ENCODE measurements around the gene EXOC6B.
A peak's percentile ranks its signal among the peaks of the same experiment; 100 is the strongest.

EXOC6B gene

DNA sequence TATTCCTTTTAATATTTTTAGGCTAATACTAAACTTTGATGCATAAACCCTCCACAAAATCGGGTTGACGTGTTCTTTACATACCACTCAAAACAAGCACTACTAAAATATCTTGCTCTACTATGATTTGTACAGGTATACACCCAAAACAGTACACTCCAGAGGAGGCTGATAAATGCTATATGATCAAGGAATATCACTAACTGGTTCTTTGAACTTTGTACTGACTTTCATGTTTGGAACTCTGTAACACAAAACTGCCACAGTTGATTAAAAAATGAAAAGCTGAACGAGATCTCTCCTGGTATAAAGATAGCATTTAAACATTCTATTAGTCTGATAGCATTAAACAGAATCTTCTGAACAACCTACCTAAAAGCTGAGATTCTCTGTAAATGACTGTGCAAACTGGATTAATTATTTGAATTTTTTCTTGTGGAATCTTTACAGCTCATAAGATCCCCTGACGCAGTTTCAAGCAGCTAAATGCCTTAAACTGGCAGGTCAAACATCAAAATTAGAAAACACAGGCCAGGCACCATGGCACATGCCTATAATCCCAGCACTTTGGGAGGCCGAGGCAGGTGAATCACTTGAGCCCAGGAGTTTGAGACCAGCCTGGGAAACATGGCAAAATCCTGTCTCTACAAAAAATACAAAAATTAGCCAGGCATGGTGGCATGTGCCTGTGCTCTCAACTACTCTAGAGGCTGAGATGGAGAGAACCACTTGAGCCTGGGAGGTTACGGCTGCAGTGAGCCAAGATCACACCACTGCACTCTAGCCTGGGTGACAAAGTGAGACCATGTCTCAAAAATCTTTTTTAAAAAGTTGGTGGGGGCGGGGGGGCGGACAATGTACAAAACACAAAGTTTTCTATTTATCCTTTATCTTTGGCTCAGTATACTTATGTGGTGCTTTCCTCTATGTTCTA is 150.6 kb downstream of the EXOC6B start:
- Histone ChIP-seq H4K12ac (ENCODE audit: low read depth, low read length) (no peak overlapping the region), H3K27me3 (ENCODE audit: insufficient read depth, low read length) (no peaks in the 10 kb centered on the region), H3K79me1 (ENCODE audit: low read length) (no peaks in the 10 kb centered on the region), H3K79me2 (ENCODE audit: control insufficient read depth, insufficient read depth, low read length, poor library complexity) (no peaks in the 10 kb centered on the region), H2AK5ac (ENCODE audit: low read length) (no peak overlapping the region), H3K4ac (ENCODE audit: low read depth, low read length) (no peak overlapping the region), H3K23ac (ENCODE audit: low read length) (no peak overlapping the region), H2BK120ac (ENCODE audit: insufficient read depth, low read length, poor library complexity) (no peak overlapping the region), H3K9me3 (ENCODE audit: insufficient read depth, low read depth, low read length) (no peaks in the 10 kb centered on the region), H2BK12ac (ENCODE audit: low read length) (no peak overlapping the region), H3K36me3 (ENCODE audit: control insufficient read depth in 1 of 2, insufficient read depth in 2 of 2, low read length in 2 of 2) (no peaks in the 10 kb centered on the region), H4K91ac (ENCODE audit: low read depth, low read length) (no peak overlapping the region), H2AFZ (ENCODE audit: insufficient read depth, low read length, poor library complexity) (no peak overlapping the region), H2BK5ac (ENCODE audit: low read depth, low read length, poor library complexity) (no peak overlapping the region), H3K4me3 (ENCODE audit: low read depth, low read length) (no peak overlapping the region), H3K4me1 (ENCODE audit: control insufficient read depth in 1 of 2, insufficient read depth in 2 of 2, low read length in 2 of 2) (no peaks in the 10 kb centered on the region), H3K4me2 (ENCODE audit: low read length) (no peak overlapping the region), H3K27ac (ENCODE audit: low read depth, low read length) (no peak overlapping the region), H4K8ac (ENCODE audit: low read depth, low read length) (no peak overlapping the region), H3K9ac (ENCODE audit: low read length) (no peak overlapping the region), H3K18ac (ENCODE audit: low read length) (no peak overlapping the region), H3K14ac (ENCODE audit: low read length) (no peak overlapping the region)
- no CpG with 5 or more reads among the region's 8 CpGs for WGBS (ENCODE audit: extremely low coverage, insufficient coverage, insufficient read length)
- DNase-seq = peak; percentile 8 to 57

DNA sequence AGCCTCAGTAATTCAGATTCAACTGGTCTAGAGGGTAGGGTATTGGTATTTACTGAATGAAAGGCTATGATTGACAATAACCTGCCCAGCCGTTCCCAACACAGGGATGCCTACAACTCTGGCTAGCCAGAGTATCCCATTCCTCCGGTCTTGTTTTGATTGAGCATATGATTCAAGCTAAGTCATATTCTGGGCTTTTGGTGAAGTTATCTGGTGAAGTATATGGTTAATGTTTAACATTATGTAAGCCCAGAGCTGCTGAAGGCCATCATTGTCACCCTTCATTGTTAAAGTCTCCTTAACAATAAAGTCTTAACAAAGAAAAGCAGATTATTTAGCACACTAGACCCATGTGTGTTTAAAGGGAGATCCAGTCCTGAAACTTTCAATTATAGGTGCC is 152.6 kb downstream of the EXOC6B start:
- Histone ChIP-seq H3K4me3 (ENCODE audit: low read depth, low read length) (no peak overlapping the region), H3K23ac (ENCODE audit: low read length) (no peak overlapping the region), H3K27me3 (ENCODE audit: insufficient read depth, low read length) (no peaks in the 10 kb centered on the region), H4K12ac (ENCODE audit: low read depth, low read length) (no peak overlapping the region), H3K79me1 (ENCODE audit: low read length) (no peaks in the 10 kb centered on the region), H2BK120ac (ENCODE audit: insufficient read depth, low read length, poor library complexity) (no peak overlapping the region), H4K8ac (ENCODE audit: low read depth, low read length) (no peak overlapping the region), H4K91ac (ENCODE audit: low read depth, low read length) (no peak overlapping the region), H2AK5ac (ENCODE audit: low read length) (no peak overlapping the region), H3K4ac (ENCODE audit: low read depth, low read length) (no peak overlapping the region), H3K36me3 (ENCODE audit: control insufficient read depth in 1 of 2, insufficient read depth in 2 of 2, low read length in 2 of 2) (no peaks in the 10 kb centered on the region), H3K79me2 (ENCODE audit: control insufficient read depth, insufficient read depth, low read length, poor library complexity) (no peaks in the 10 kb centered on the region), H3K9me3 (ENCODE audit: insufficient read depth, low read depth, low read length) (no peaks in the 10 kb centered on the region), H2BK12ac (ENCODE audit: low read length) (no peak overlapping the region), H3K4me2 (ENCODE audit: low read length) (no peak overlapping the region), H3K4me1 (ENCODE audit: control insufficient read depth in 1 of 2, insufficient read depth in 2 of 2, low read length in 2 of 2) (no peaks in the 10 kb centered on the region), H3K27ac (ENCODE audit: low read depth, low read length) (no peak overlapping the region), H3K9ac (ENCODE audit: low read length) (no peak overlapping the region), H2AFZ (ENCODE audit: insufficient read depth, low read length, poor library complexity) (no peak overlapping the region), H2BK5ac (ENCODE audit: low read depth, low read length, poor library complexity) (no peak overlapping the region), H3K18ac (ENCODE audit: low read length) (no peak overlapping the region), H3K14ac (ENCODE audit: low read length) (no peak overlapping the region)
- no CpG with 5 or more reads among the region's 2 CpGs for WGBS (ENCODE audit: extremely low coverage, insufficient coverage, insufficient read length)
- DNase-seq = no peak

DNA sequence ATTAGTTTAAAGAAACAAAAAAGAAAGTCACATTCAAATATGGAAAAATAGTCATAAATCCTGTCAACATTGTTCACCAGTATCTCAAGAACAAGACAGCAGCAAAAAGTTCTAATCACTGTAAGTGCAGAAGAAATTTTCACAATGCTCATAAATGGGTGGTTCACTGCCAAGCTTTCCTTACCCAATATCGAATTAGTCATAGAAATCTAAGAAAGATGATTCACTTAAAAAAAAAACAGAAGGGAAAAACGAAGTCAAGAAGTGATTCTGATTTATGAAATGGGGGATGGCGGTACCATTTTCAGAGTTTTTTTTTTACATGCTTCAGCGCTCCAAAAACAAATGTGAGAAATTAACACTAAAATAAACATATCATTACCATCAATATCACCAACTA is 156.7 kb downstream of the EXOC6B start:
- H3K9me3 ChIP-seq (ENCODE audit: insufficient read depth, low read depth, low read length) = peaks cover 3% of the 10 kb centered on the region
- H2AK5ac ChIP-seq (ENCODE audit: low read length) = no peak overlapping the region
- no peak overlapping the region for H2BK5ac ChIP-seq (ENCODE audit: low read depth, low read length, poor library complexity)
- H3K4me1 ChIP-seq (ENCODE audit: control insufficient read depth in 1 of 2, insufficient read depth in 2 of 2, low read length in 2 of 2) = no peaks in the 10 kb centered on the region
- H2BK120ac ChIP-seq (ENCODE audit: insufficient read depth, low read length, poor library complexity) = no peak overlapping the region
- H3K4ac ChIP-seq (ENCODE audit: low read depth, low read length) = no peak overlapping the region
- H3K4me3 ChIP-seq (ENCODE audit: low read depth, low read length) = no peak overlapping the region
- no peak overlapping the region for H2AFZ ChIP-seq (ENCODE audit: insufficient read depth, low read length, poor library complexity)
- no peak overlapping the region for H3K27ac ChIP-seq (ENCODE audit: low read depth, low read length)
- WGBS (ENCODE audit: extremely low coverage, insufficient coverage, insufficient read length) = no CpG with 5 or more reads among the region's 4 CpGs
- H3K36me3 ChIP-seq (ENCODE audit: control insufficient read depth in 1 of 2, insufficient read depth in 2 of 2, low read length in 2 of 2) = peaks cover 0 to 3% of the 10 kb centered on the region in 2 experiments
- no peaks in the 10 kb centered on the region for H3K27me3 ChIP-seq (ENCODE audit: insufficient read depth, low read length)
- no peak overlapping the region for H2BK12ac ChIP-seq (ENCODE audit: low read length)
- no peak overlapping the region for H3K18ac ChIP-seq (ENCODE audit: low read length)
- H4K91ac ChIP-seq (ENCODE audit: low read depth, low read length) = no peak overlapping the region
- H4K12ac ChIP-seq (ENCODE audit: low read depth, low read length) = no peak overlapping the region
- no peak overlapping the region for H4K8ac ChIP-seq (ENCODE audit: low read depth, low read length)
- H3K79me1 ChIP-seq (ENCODE audit: low read length) = no peaks in the 10 kb centered on the region
- H3K79me2 ChIP-seq (ENCODE audit: control insufficient read depth, insufficient read depth, low read length, poor library complexity) = no peaks in the 10 kb centered on the region
- H3K23ac ChIP-seq (ENCODE audit: low read length) = no peak overlapping the region
- no peak for DNase-seq
- no peak overlapping the region for H3K14ac ChIP-seq (ENCODE audit: low read length)
- no peak overlapping the region for H3K4me2 ChIP-seq (ENCODE audit: low read length)
- H3K9ac ChIP-seq (ENCODE audit: low read length) = no peak overlapping the region

DNA sequence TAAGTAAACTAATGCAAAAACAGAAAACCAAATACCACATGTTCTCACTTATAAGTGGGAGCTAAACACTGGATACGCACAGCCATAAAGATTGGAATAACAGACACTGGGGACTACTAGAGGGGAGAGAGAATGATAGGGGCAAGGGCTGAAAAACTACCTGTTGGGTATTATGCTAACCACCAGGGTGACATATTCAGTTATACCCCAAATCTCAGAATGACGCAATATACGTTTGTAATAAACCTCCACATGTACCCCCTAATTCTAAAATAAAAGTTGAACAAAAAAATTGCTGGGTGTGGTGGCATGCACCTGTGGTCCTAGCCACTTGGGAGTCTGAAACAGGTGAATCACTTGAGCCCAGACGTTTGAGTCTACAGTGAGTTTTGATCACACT is 157.2 kb downstream of the EXOC6B start:
- H3K79me2 ChIP-seq (ENCODE audit: control insufficient read depth, insufficient read depth, low read length, poor library complexity) = no peaks in the 10 kb centered on the region
- H2AFZ ChIP-seq (ENCODE audit: insufficient read depth, low read length, poor library complexity) = no peak overlapping the region
- no peak overlapping the region for H3K27ac ChIP-seq (ENCODE audit: low read depth, low read length)
- no peak overlapping the region for H4K12ac ChIP-seq (ENCODE audit: low read depth, low read length)
- H2BK12ac ChIP-seq (ENCODE audit: low read length) = no peak overlapping the region
- H3K9me3 ChIP-seq (ENCODE audit: insufficient read depth, low read depth, low read length) = peaks cover 3% of the 10 kb centered on the region
- H3K18ac ChIP-seq (ENCODE audit: low read length) = no peak overlapping the region
- no peak overlapping the region for H4K91ac ChIP-seq (ENCODE audit: low read depth, low read length)
- no peak for DNase-seq
- H4K8ac ChIP-seq (ENCODE audit: low read depth, low read length) = no peak overlapping the region
- no CpG with 5 or more reads among the region's 4 CpGs for WGBS (ENCODE audit: extremely low coverage, insufficient coverage, insufficient read length)
- H3K4ac ChIP-seq (ENCODE audit: low read depth, low read length) = no peak overlapping the region
- no peak overlapping the region for H2BK5ac ChIP-seq (ENCODE audit: low read depth, low read length, poor library complexity)
- H3K4me2 ChIP-seq (ENCODE audit: low read length) = no peak overlapping the region
- no peaks in the 10 kb centered on the region for H3K27me3 ChIP-seq (ENCODE audit: insufficient read depth, low read length)
- no peak overlapping the region for H3K9ac ChIP-seq (ENCODE audit: low read length)
- no peaks in the 10 kb centered on the region for H3K79me1 ChIP-seq (ENCODE audit: low read length)
- H3K23ac ChIP-seq (ENCODE audit: low read length) = no peak overlapping the region
- H3K36me3 ChIP-seq (ENCODE audit: control insufficient read depth in 1 of 2, insufficient read depth in 2 of 2, low read length in 2 of 2) = peaks cover 0 to 3% of the 10 kb centered on the region in 2 experiments
- H2BK120ac ChIP-seq (ENCODE audit: insufficient read depth, low read length, poor library complexity) = no peak overlapping the region
- H2AK5ac ChIP-seq (ENCODE audit: low read length) = no peak overlapping the region
- no peak overlapping the region for H3K14ac ChIP-seq (ENCODE audit: low read length)
- H3K4me3 ChIP-seq (ENCODE audit: low read depth, low read length) = no peak overlapping the region
- H3K4me1 ChIP-seq (ENCODE audit: control insufficient read depth in 1 of 2, insufficient read depth in 2 of 2, low read length in 2 of 2) = no peaks in the 10 kb centered on the region
